Astrocyte (in vitro differentiated cells and primary cell): ENCODE measurements around the gene ZDHHC14.

Source experiments
- EZH2 ChIP-seq: IDR thresholded peaks from 2 replicates; pipeline ENCODE4 v1.6.1; 2012; ENCODE audit warnings: mild to moderate bottlenecking, low read length, inconsistent platforms; ENCODE audit not compliant: insufficient read depth
- TF ChIP-seq, protein P1 (sequence below): IDR thresholded peaks from 2 replicates; pipeline ENCODE4 v1.5.1; 2011; ENCODE audit warnings: low read depth, mild to moderate bottlenecking, inconsistent platforms, low read length, moderate library complexity; ENCODE audit not compliant: insufficient read depth

DNA sequence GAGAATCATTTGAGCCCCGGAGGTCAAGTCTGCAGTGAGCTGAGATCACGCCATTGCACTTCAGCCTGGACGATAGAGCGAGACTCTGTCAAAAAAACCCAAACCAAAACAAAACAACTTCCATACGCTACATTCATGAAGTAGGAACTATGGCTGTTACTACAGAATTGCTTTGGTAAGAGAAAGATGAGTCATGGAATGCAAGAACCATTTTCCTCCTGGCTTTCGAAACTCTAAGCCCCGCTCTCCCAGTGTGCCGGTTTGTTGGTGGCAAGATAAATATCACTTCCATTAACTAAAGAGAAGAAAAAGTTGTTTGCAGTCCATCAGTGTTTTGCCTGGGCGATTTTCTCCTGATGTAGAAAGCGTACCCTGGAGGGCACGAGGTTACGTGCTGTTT is 61.3 kb downstream of the ZDHHC14 start:
- TF ChIP-seq, protein P1, sequence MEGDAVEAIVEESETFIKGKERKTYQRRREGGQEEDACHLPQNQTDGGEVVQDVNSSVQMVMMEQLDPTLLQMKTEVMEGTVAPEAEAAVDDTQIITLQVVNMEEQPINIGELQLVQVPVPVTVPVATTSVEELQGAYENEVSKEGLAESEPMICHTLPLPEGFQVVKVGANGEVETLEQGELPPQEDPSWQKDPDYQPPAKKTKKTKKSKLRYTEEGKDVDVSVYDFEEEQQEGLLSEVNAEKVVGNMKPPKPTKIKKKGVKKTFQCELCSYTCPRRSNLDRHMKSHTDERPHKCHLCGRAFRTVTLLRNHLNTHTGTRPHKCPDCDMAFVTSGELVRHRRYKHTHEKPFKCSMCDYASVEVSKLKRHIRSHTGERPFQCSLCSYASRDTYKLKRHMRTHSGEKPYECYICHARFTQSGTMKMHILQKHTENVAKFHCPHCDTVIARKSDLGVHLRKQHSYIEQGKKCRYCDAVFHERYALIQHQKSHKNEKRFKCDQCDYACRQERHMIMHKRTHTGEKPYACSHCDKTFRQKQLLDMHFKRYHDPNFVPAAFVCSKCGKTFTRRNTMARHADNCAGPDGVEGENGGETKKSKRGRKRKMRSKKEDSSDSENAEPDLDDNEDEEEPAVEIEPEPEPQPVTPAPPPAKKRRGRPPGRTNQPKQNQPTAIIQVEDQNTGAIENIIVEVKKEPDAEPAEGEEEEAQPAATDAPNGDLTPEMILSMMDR: no peak
- TF ChIP-seq EZH2: no peak
